ENCODE results near the gene PARD3B.
"Not testable (repeated sequence)": the region's sequence is repeated elsewhere in the genome, so short reads cannot be mapped to it uniquely, and the experiment has no call there.

Gene PARD3B

DNA sequence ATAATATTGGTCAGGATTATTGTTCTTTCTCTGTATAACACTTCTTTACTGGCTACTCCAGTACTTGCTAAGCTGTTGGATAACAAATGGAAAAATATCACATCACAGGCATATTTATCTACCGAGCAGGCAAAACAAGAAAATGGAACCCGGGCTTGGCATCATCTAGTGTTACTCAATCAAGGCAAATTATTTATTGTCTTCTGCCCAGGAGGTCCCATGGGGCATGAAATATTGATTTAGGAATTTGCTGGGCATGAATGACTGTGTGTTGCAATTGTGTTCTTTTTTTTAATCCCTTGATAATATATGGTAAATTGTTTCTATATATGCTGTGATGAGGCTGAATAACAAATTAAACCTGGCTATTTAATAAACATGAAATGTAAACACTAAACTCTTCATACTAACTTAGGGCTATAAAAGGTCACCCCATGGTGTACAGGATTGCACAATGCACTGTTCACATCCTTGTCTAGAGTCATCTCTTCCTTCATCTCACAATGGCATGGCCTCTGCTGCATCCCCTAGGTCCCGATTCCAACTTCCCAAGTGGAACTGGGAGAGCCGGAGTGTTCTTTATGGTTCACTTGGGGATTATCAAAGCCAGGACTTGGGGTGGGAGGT lies 2.2 kb upstream of the PARD3B start:
- no peak for DNase-seq (ENCODE audit: low spot score)

DNA sequence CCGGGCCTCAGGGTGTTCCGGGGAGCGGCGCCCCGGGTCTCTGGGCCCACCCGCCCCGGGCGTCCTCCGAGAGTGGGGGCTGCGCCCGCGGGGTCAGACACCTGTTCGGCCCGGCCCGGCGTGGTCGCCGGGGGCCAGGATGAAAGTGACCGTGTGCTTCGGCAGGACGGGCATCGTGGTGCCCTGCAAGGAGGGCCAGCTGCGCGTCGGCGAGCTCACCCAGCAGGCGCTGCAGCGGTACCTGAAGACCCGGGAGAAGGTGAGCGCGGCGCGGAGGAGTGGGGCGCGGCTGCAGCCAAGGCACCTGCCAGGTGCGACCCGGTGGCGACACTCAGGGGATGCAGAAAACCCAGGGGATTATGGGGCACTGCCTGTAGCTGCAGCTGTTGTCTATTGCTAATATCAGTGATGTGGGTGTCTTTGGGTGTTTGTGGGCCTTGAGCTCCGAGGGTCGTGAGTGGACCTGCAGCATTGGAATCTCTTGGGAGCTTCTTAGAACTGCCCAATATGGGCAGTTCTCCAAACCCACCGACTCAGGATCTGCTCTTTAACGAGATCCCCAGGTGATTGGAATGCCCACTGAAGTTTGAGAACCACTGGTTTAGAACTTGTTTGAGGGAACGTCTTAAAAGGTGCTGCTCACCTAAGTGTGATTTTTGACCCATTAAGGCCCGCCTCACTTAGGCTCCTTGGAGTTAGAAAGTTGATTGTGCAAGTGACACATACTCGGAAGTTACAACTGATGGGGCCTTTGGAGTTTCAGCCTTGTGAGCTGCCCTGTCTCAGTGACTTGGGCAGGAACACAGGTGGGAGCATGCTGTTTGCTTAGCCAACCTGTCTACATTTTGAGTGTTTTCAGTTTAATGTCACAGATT lies 823 bp downstream of the PARD3B start:
- DNase-seq (ENCODE audit: low spot score): no peak

DNA sequence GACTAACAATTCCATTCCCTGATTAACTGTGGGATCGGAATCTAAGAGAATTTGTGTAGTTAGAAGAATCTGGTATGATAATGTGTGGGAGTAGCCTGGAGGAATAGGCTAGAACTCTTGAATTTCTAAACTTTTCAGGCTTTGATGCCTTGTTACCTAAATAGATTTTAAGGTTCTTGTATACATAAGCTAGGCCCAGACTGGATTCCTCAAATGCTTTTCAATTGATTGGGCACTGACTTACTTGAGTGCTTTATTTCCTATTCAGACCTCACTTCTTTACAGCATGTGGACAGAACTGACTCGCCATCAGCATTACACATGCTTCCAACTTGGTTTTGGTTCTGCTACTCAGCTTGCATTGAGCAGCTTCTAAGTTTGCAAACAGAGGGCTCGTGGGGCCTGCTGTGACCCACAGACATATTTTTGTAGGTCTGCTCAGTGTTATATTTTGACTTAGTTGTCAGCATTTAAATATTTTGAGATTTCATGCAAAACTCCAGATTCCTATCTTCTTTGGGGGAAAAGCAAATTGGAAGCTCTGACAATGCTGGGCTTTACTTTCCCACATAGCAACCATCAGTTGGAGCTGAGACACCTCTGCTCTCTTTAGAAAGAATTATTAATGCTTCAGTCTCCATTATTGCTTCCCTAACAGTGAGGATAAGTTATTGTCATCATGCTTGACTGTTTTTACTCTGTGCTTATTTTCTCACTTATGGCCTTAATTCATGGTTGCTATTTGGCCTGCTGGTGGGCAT lies 5.7 kb downstream of the PARD3B start:
- DNase-seq (ENCODE audit: low spot score): no peak

GRCh38 chr2:204551512-204551863 lies 6.2 kb downstream of the PARD3B start:
- no peak for DNase-seq (ENCODE audit: low spot score)

DNA sequence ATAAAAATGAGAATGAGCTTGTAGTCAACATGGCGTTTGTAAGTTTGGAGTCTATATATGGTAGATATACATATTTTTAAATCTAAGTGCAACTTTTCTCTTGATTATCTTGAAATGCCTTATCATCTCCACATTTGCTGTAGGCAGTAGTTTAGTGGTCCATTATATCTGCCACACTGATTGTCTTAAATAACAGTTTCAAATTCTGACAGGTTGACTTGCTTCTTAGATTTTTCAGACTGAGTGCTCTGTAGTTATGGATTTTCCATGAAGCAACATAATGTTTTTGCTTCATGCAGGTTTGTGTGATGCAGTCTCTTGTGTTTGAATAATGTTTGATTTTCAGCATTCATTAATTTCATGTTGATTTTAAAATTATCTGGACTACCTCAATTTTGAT lies 12.3 kb downstream of the PARD3B start:
- DNase-seq (ENCODE audit: low spot score): no peak

- not testable (repeated sequence) for DNase-seq (ENCODE audit: low spot score)
Measured at GRCh38 chr2:204559358-204559757, 14.1 kb downstream of the PARD3B start.

- DNase-seq (ENCODE audit: low spot score): no peak
Measured at GRCh38 chr2:204560902-204561301, 15.6 kb downstream of the PARD3B start.

- DNase-seq (ENCODE audit: low spot score): no peak
Measured at GRCh38 chr2:204561771-204562170, 16.5 kb downstream of the PARD3B start.

DNA sequence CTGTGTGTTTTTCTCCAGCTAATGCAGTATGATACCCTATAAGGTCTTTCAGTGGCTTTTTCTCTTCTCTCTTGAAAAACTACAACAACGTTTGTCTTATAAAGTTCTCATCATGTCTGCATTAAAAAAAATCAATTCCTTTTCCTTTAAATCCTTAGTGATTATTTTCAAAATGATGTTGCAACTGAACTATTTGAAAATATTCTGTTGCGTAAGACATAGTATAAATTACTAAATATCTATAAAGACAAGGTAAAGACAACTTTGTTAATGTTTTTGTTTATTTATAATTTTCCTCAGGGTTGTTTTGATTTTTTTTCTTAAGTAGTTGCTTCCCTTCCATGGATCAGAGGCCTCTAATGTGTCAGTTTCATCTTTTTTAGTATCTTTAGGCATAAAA lies 21.2 kb downstream of the PARD3B start:
- no peak for DNase-seq (ENCODE audit: low spot score)

DNA sequence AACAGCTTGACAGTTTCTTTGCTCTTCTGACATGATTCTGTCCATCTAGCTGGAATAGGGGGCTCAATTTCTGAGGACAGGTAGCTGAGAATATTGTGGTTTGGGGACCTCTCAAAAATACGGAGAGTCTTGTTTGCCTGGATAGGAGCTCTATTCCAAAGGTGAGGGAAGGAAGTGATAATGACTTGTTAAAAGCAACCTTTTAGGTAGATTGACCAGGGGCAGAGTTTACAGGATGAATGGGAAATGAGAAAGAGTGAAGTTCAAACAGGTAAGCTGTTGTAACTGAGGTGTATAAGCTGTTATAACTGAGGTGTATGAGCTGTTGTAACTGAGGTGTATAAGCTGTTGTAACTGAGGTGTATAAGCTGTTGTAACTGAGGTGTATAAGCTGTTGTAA lies 25.1 kb downstream of the PARD3B start:
- no peak for DNase-seq (ENCODE audit: low spot score)

- DNase-seq (ENCODE audit: low spot score): no peak
Measured at GRCh38 chr2:204571041-204571440, 25.8 kb downstream of the PARD3B start.

DNA sequence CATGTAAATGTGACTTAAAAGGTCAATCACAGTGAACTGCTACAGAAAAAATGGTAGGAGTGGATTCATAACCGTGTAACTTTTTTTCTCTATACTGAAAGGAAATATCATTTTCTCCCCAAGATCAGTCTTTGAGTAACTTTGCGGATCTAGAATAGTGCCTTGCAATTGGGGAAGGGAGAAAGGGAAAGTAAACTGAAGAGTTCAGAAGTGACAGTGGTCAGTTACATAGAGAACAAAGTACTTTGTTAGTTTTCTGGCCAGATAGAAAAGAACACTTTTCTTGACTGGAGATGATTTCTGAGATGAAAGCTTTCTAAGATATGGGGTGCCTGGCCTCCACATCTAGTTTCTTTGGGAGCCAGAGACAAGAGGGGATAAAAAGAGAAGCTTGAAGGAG lies 26.6 kb downstream of the PARD3B start:
- DNase-seq (ENCODE audit: low spot score): no peak

DNA sequence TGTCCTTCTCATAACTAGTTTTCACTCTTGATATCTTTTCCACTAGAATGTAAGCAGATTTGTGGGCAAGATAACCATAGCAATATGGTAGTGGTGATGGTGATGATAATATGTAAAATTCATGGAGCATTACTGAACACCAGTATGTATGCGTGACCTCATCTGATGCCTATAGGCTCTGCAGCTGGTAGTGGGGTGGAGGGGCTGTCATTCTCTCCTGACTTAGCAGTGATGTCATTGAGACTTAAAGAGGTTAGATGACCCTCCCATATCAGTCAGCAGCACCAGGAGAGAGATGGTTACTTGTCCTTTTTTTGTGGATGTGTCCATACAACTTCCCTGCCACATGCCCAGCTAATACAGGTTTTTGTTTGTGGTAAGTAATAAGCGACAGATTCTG lies 27.9 kb downstream of the PARD3B start:
- no peak for DNase-seq (ENCODE audit: low spot score)

GRCh38 chr2:204574486-204574885 lies 29.2 kb downstream of the PARD3B start:
- DNase-seq (ENCODE audit: low spot score): no peak

GRCh38 chr2:204575463-204575862 lies 30.2 kb downstream of the PARD3B start:
- no peak for DNase-seq (ENCODE audit: low spot score)

DNA sequence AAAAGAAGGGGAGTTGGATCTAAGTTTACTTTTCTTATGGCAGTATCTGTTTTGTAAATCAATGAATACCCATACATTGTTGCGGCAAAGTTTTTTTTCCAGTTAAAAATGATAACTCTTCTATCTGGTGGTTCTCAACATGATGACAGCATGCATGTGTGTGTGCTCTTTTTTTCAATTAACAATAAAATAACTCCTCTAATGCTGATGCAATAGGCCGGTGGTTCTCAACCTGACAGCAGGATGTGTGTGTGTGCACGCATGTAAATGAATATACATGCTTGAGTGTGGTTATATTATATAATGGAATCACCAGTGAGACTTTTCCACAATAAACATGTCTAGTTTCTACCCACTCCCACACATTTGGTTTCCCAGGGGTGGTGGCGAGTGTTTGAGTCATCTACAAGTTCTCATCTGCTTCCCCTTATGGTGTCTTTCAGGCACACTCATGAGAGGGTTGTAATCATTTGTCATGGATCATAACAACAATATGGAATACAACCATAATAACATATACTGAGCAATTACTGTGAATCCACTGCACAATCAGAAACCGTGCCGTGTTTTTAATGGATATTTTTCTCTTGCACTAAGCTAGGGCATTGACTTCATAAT lies 31.2 kb downstream of the PARD3B start:
- no peak for DNase-seq (ENCODE audit: low spot score)

- no peak for DNase-seq (ENCODE audit: low spot score)
Measured at GRCh38 chr2:204578928-204579598, 33.8 kb downstream of the PARD3B start.

- DNase-seq (ENCODE audit: low spot score): no peak
Measured at GRCh38 chr2:204581946-204582345, 36.7 kb downstream of the PARD3B start.

GRCh38 chr2:204583773-204584172 lies 38.5 kb downstream of the PARD3B start:
- DNase-seq (ENCODE audit: low spot score): no peak

DNA sequence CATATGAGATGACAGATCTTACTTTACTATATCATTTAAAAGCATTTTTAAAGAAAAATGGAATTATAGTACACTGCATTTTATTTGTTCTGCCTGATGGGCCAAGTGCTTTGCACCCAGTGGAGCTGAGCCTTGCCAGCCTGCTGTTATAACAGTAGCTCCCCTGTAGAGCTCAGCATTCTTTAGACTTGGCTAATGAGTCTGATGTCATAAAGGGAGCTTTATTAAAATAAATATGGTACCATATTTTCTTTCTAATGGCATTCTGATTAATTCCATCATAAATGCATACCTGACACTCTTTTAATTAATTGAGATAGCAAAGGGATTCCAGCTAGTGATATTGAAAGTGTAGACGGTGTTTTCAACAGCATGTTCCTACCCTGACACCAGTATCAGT lies 40.7 kb downstream of the PARD3B start:
- DNase-seq (ENCODE audit: low spot score): no peak

DNA sequence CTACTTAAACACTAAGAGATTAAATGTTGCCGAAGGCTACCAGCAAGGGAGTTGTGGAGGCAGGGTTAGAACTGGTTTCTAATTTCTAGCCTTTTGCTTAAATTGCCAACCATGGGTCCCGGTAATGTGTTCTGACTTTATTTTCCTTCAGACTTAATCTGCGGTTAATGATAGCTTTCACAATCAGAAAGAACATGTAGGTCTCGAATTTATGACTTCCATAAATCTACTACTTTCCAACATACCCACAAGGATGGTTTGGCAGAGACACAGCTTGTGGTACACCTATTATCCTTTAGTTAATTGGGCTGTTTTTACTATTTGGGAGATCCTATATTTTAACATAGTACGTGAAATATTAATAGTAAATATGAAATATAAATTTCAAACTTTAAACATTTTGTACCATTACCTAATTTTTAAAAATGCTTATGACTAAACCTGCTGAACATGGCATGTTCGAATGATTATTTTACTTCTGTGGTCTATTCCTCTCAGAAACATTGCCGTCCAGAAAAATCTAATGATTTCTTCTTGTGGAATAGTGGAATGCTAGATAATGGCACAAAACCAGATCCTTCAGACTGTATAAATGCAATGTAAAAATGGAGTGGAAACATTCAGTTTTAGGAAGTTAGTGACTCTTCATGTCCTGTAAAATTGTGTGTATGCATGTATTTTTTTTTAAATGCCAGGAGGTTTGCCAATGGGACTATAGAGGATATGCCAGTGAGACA lies 41.3 kb downstream of the PARD3B start:
- no peak for DNase-seq (ENCODE audit: low spot score)
